MCF 10A (cell line): ENCODE results near the gene KCNAB1. TPM values are rescaled to one million over a fixed set of nuclear protein-coding genes. Genes with fewer than 3 reads are reported as not detected.

Experiments used
- BruUV-seq: library from RNA; stranded (reverse); fragments of 400-500 nt; replicated peaks from 2 replicates; lab custom pipeline; 2021; lab: Mats Ljungman, UMichigan
- CTCF ChIA-PET: fragments of 300-600 bp; sonication (Branson Sonifier 250); formaldehyde crosslinking; extraction: SDS; loops from one replicate; lab custom pipeline; 2021; ENCODE audit warnings: antibody characterized with exemption, inconsistent platforms; lab: Yijun Ruan, JAX
- POLR2A ChIA-PET: fragments of 300-600, 350-650 bp; sonication (Branson Sonifier 250); formaldehyde crosslinking; extraction: SDS; loops from one replicate; lab custom pipeline; 2020; ENCODE audit warnings: antibody characterized with exemption, inconsistent platforms; lab: Yijun Ruan, JAX
- DNase-seq: peaks from one replicate; pipeline ENCODE4 v3.0.0-alpha.2; 2018; ENCODE audit not compliant: unreplicated experiment
- H3K27ac Mint-ChIP-seq: one replicate; pipeline ENCODE4 v1.8.0; 2022; ENCODE audit warnings: mild to moderate bottlenecking, low read depth, mixed read lengths; ENCODE audit not compliant: unreplicated experiment
- H3K27me3 Mint-ChIP-seq: one replicate; pipeline ENCODE4 v1.8.0; 2022; ENCODE audit warnings: mixed read lengths; ENCODE audit not compliant: insufficient read depth, unreplicated experiment
- H3K36me3 Mint-ChIP-seq: one replicate; pipeline ENCODE4 v1.8.0; 2022; ENCODE audit warnings: mild to moderate bottlenecking, moderate library complexity, mixed read lengths; ENCODE audit not compliant: insufficient read depth, unreplicated experiment
- H3K4me1 Mint-ChIP-seq: one replicate; pipeline ENCODE4 v1.8.0; 2022; ENCODE audit warnings: mixed read lengths; ENCODE audit not compliant: insufficient read depth, unreplicated experiment
- H3K4me3 Mint-ChIP-seq: one replicate; pipeline ENCODE4 v1.8.0; 2022; ENCODE audit warnings: mild to moderate bottlenecking, moderate library complexity, mixed read lengths; ENCODE audit not compliant: unreplicated experiment
- H3K9me3 Mint-ChIP-seq: one replicate; pipeline ENCODE4 v1.8.0; 2022; ENCODE audit warnings: mixed read lengths; ENCODE audit not compliant: unreplicated experiment
- intact Hi-C: fragments of 100-400 bp; cut with micrococcal nuclease; formaldehyde crosslinking; loops from 2 replicates; pipeline ENCODE4 v1.14.1; 2022
- total RNA-seq: library from RNA; stranded (reverse); gene quantifications from 2 replicates; pipeline ENCODE4 v1.2.3, GENCODE V29; 2022
- TF ChIP-seq, protein P1 (sequence below): fragments of 200-600 bp; IDR thresholded peaks from one replicate; pipeline ENCODE4 v1.8.0; 2022; ENCODE audit warnings: antibody characterized with exemption, mild to moderate bottlenecking; ENCODE audit not compliant: unreplicated experiment

The KCNAB1 gene
- total RNA-seq, 1 experiment from 2014 or later: 0.44 TPM

GRCh38 chr3:156291272-156292123 lies 171.1 kb downstream of the KCNAB1 start:
- Mint-ChIP-seq H3K4me3 (no peak overlapping the region), H3K27me3 (peaks cover 63% of the 10 kb centered on the region), H3K9me3 (no peaks in the 10 kb centered on the region), H3K36me3 (no peaks in the 10 kb centered on the region), H3K27ac (no peak overlapping the region), H3K4me1 (no peaks in the 10 kb centered on the region)
- ChIA-PET CTCF (no interaction called here), POLR2A (no interaction called here)
- TF ChIP-seq, protein P1, sequence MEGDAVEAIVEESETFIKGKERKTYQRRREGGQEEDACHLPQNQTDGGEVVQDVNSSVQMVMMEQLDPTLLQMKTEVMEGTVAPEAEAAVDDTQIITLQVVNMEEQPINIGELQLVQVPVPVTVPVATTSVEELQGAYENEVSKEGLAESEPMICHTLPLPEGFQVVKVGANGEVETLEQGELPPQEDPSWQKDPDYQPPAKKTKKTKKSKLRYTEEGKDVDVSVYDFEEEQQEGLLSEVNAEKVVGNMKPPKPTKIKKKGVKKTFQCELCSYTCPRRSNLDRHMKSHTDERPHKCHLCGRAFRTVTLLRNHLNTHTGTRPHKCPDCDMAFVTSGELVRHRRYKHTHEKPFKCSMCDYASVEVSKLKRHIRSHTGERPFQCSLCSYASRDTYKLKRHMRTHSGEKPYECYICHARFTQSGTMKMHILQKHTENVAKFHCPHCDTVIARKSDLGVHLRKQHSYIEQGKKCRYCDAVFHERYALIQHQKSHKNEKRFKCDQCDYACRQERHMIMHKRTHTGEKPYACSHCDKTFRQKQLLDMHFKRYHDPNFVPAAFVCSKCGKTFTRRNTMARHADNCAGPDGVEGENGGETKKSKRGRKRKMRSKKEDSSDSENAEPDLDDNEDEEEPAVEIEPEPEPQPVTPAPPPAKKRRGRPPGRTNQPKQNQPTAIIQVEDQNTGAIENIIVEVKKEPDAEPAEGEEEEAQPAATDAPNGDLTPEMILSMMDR: no peak
- no peak for DNase-seq
- no TSS peak for BruUV-seq
- intact Hi-C loops: no loop called here

- BruUV-seq: no TSS peak
- ChIA-PET POLR2A (no interaction called here), CTCF (no interaction called here)
- H3K36me3 Mint-ChIP-seq: no peaks in the 10 kb centered on the region
- DNase-seq: no peak
- no peaks in the 10 kb centered on the region for H3K4me1 Mint-ChIP-seq
- H3K27ac Mint-ChIP-seq: no peak overlapping the region
- H3K4me3 Mint-ChIP-seq: no peak overlapping the region
- H3K9me3 Mint-ChIP-seq: no peaks in the 10 kb centered on the region
- peaks cover 57% of the 10 kb centered on the region for H3K27me3 Mint-ChIP-seq
- TF ChIP-seq, protein P1: no peak
- intact Hi-C loops: no loop called here
Observed at GRCh38 chr3:156293566-156293965, 173.2 kb downstream of the KCNAB1 start.

DNA sequence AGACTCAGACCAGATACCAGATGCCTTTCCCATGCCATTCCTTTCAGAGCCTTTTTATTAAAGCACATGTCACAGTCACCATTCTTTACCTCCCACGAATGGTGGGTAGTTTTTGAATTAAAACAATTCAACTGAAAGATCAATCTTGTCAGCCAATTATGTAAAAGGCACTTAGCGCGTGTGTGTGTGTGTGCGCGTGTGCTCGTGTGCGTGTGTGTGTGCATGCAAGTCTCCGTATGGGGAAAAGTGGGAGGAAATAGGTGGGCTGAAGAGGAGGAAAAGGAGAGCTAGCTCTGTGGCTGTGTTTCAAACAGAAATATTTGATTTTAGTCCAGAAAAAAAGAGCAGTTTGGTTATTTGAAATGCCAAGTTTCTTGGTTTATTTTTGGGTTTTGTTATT lies 177.2 kb downstream of the KCNAB1 start:
- no peaks in the 10 kb centered on the region for H3K36me3 Mint-ChIP-seq
- ChIA-PET CTCF (no interaction called here), POLR2A (no interaction called here)
- no peak overlapping the region for H3K4me3 Mint-ChIP-seq
- no peaks in the 10 kb centered on the region for H3K9me3 Mint-ChIP-seq
- BruUV-seq: no TSS peak
- no peaks in the 10 kb centered on the region for H3K4me1 Mint-ChIP-seq
- peaks cover 35% of the 10 kb centered on the region for H3K27me3 Mint-ChIP-seq
- TF ChIP-seq, protein P1: no peak
- DNase-seq: no peak
- intact Hi-C loops: no loop called here
- no peak overlapping the region for H3K27ac Mint-ChIP-seq

GRCh38 chr3:156298014-156298413 lies 177.6 kb downstream of the KCNAB1 start:
- no peaks in the 10 kb centered on the region for H3K36me3 Mint-ChIP-seq
- no peaks in the 10 kb centered on the region for H3K4me1 Mint-ChIP-seq
- ChIA-PET POLR2A (no interaction called here), CTCF (no interaction called here)
- intact Hi-C loops: no loop called here
- no peak overlapping the region for H3K4me3 Mint-ChIP-seq
- DNase-seq: no peak
- BruUV-seq: no TSS peak
- TF ChIP-seq, protein P1: no peak
- H3K9me3 Mint-ChIP-seq: no peaks in the 10 kb centered on the region
- H3K27me3 Mint-ChIP-seq: peaks cover 31% of the 10 kb centered on the region
- no peak overlapping the region for H3K27ac Mint-ChIP-seq
